NCI-H1105 treated with DMSO at 0.1 percent for 48 hours (cell line): ENCODE data around the gene COPG1.

Source experiments
- DNase-seq: peaks from one replicate; lab custom pipeline; 2025; lab: John Stamatoyannopoulos, UW

COPG1 gene

GRCh38 chr3:129314386-129315222 lies 65.2 kb downstream of the COPG1 start:
- DNase-seq: peak; percentile 99

GRCh38 chr3:129315223-129315997 lies 66.0 kb downstream of the COPG1 start:
- peak; percentile 37 for DNase-seq

DNA sequence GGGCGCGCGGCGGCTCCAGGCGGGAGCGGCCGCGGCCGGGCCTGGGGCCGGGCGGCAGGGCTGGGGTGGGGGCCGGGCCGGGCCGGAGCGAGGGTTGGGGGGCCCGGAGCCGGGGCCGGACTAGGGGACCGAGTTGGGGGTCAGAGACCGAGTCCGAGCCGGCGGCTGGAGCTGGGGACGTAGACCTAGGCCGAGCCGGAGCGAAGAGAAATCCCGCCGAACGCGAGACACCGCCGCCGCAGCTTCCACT lies 66.5 kb downstream of the COPG1 start:
- no peak for DNase-seq

GRCh38 chr3:129316248-129317013 lies 67.0 kb downstream of the COPG1 start:
- peak; percentile 82 for DNase-seq

DNA sequence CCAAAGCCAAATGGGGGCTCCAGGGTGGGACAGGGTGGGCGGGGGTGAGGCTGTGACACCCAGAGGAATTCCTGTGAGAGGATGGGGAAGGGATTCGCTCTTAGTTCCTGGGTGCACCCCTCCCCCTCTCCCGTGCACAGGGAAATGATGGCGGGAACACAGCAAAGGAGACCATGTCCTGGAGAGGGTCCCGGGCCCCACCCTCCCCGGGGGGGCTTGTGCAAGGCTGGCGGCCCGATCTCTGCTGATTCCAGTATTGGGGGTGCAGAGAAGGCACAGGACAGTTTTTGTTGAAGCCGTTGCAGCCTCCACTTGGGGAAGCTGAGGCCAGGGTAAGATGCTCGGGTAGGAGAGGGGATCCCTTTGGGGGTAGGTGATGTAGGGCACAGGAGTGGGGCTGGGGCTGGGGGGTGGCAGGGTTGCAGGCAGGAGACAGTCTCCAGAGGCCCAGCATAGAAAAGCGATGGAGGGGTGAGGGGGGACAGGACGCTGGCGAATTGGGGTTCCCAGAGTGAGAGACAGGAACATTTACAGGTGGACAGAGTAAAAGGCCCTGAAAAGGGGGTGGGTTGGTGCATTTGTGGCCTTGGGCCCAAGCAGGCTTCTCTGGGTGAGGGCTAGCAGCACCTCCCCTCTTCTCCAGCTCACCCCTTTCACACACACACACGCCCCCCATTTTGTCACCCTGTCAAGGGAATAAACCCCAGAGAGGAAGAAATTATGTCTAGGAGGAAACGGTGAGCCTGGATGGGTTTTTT lies 67.8 kb downstream of the COPG1 start:
- DNase-seq: no peak

DNA sequence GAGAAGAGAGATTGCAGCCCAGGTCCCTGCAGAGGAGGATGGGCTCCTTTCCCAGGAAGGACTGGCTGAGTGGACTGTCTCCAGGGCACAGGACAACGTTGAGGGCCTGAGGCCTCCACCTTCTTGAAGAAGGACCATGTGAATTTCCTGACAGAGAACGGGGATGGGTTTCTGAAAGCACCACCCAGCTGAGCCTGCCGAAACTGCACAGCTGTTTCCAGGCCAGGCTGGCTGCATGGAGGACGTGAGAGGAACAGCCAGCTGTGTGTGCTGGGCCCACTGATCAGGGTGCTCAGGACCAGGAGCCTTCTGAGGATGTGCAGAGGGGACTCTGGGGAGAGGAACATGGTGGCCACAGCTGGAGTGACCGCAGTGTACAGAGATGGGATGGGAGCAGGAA lies 68.4 kb downstream of the COPG1 start:
- no peak for DNase-seq

DNA sequence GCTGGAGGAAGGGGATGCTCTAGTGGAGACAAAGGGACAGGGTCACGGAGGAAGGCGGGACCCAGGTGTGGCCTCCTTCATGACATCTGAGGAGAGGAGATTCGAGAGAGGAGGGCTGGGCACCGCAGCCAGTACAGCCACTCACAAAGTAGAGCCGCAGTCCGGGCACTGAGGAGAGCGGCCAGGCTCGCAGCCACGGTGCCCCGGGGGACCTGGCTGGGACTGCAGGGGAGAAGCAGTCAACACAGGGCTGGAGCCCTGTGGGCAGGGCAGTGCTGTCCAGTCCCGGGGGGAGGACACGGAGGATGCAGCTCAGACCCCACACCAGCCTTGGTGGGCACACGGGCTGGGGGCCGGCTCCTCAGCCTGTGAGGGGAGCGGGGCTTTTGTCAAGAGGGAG lies 69.5 kb downstream of the COPG1 start:
- DNase-seq: no peak

- DNase-seq: no peak
These were observed 70.9 kb downstream of the COPG1 start for GRCh38 chr3:129320261-129320660.

DNA sequence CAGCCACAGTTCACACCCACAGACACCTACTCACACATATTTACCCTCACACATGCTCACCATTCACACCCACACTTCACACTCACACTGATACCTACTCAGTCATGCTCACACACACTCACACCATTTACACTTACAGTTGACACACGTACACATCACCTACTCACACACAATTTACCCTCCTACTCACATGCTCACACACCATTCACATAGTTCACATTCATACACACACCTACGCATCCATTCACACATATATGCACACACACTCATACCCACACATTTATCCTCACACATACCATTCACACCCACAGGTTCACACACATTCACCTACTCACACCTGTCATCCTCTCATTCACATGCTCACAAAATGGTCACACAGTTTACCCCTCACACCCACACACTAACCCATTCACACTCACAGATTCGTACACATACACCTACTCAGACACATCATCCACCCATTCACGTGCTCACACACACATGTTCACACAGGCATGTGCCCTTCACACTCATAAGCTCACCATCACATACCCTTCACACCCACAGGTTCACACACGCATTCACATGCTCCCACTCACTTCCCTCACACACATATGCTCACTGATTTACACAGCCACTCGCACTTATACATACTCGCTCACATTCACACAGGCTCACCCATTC lies 71.5 kb downstream of the COPG1 start:
- no peak for DNase-seq

- no peak for DNase-seq
These were observed 72.5 kb downstream of the COPG1 start for GRCh38 chr3:129321887-129322286.

DNA sequence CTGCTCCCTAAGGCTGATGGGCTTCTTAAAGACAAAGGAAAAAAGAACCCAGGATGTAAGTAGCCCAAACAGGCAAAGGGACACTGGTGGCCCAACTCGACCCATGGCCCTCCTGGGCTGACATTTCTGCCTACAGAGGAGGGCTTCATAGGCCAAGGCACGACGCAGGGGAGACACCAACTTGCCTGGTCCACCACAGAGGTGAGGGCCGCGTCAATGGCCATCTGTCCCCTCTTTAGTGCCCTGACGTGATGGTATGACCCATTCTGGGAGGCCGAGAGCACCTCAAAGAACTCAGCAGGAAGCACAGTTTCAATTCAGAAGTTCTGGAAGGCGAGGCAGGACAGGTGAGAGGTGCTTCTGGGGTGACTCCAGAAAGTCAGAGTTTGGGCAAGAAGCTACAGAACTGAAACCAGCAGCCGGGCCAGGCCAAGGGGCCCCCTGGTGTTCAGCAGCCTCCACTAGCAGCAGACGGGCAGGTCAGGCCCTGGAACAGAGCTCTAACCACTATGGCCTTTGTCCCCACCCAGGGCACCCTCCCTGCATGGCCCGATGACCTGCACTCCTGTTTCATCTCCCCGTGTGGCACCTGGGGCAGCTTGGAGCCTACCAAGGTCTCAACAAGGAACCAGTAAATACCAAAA lies 74.4 kb downstream of the COPG1 start:
- DNase-seq: no peak

GRCh38 chr3:129324855-129325254 lies 75.4 kb downstream of the COPG1 start:
- DNase-seq: no peak

DNA sequence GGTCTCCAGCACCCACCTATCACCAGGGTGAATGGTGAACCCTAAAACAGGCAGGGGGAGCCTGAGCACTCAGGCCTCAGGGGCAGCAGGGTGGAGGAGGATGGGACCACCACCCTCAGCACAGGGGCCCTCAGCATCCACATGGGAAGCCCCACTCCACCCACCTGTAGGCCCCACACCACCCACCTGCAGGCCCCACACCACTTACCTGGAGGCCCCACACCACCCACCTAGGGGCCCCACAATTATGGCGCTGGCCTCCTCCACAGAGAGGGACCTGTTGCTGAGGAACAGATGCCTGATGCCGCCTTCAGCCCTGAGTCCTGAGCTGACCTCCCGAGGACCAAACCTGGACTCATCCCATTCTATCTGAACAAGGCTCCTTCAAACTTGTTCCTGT lies 76.0 kb downstream of the COPG1 start:
- DNase-seq: no peak

GRCh38 chr3:129326138-129326537 lies 76.7 kb downstream of the COPG1 start:
- no peak for DNase-seq

- DNase-seq: no peak
These were observed 77.2 kb downstream of the COPG1 start for GRCh38 chr3:129326595-129326994.
